ENCODE data around the gene SMOC2.

The SMOC2 gene

DNA sequence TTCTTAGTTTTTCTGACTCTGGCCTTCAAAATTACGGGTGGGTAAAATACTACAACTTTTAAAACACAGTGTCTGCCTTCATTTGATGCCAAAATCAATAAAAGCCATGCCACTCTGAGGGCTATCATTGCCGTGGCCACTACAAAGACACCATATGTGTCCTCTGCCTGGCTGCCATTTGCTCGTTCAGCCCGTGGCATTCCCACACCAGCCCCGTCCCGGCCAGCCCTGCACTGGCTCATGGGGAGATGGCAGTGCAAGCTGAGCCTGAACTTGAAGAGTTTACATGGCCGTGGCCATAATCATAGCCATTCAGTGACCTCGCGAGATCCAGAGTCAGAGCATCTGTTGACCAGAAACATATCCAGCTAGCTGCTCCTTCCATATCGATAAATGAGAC, 79.2 kb downstream of the SMOC2 start:
- Mint-ChIP-seq H3K4me1 (no peaks in the 10 kb centered on the region), H3K27ac (no peak overlapping the region), H3K27me3 (no peaks in the 10 kb centered on the region), H3K36me3 (no peaks in the 10 kb centered on the region), H3K4me3 (no peak overlapping the region), H3K9me3 (no peaks in the 10 kb centered on the region)
- no peak for DNase-seq
- CTCF ChIA-PET = no interaction called here

DNA sequence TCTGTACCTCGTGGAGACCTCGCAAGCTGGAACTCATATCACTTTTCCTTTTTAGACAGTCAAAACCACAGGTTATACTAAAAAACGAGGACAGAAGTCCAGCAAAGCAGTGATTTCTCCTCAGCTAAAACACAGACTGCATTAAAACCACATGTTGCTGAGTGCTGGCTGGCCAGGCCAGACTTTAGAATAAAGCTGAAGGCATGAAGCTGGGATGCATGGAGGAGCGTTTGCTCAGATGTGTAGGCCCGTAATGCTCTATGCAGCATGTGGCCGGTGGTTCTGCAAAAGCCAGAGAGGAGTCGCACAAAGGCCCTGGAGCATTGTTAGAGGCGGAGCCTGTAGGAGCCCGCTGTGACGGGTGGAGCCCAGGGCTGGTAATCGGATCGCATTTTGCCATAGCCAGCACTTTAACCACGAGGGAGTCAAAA, 83.6 kb downstream of the SMOC2 start:
- Mint-ChIP-seq H3K4me1 (no peaks in the 10 kb centered on the region), H3K36me3 (no peaks in the 10 kb centered on the region), H3K9me3 (no peaks in the 10 kb centered on the region), H3K27ac (no peak overlapping the region), H3K27me3 (no peaks in the 10 kb centered on the region), H3K4me3 (no peak overlapping the region)
- DNase-seq = no peak
- CTCF ChIA-PET = no interaction called here

DNA sequence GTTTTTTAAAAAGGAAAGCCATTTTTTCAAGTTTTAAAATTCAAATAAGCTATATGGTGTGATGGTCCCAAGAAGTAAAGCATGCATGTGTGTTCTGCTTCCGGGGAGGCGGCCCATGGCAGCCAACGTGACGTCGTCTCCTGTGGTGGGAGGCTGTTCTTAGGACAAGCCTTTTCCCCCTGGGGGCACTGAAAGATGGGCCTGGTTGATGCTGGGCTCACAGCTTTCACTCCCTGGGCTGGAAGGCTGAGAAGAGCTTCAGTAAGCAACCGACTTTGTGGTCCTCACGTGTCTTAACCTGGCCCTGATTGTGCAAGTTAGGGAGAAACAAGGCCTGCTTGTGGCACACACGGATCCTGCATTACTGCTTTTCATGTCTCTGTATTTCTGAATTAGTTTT, 84.1 kb downstream of the SMOC2 start:
- Mint-ChIP-seq H3K36me3 (no peaks in the 10 kb centered on the region), H3K27me3 (no peaks in the 10 kb centered on the region), H3K4me1 (no peaks in the 10 kb centered on the region), H3K9me3 (no peaks in the 10 kb centered on the region), H3K27ac (no peak overlapping the region), H3K4me3 (no peak overlapping the region)
- CTCF ChIA-PET = interaction anchor here (0.7 kb wide), 1 partner anchor 191 kb away, joined by 3 read pairs; no protein-coding TSS in a partner anchor
- no peak for DNase-seq

DNA sequence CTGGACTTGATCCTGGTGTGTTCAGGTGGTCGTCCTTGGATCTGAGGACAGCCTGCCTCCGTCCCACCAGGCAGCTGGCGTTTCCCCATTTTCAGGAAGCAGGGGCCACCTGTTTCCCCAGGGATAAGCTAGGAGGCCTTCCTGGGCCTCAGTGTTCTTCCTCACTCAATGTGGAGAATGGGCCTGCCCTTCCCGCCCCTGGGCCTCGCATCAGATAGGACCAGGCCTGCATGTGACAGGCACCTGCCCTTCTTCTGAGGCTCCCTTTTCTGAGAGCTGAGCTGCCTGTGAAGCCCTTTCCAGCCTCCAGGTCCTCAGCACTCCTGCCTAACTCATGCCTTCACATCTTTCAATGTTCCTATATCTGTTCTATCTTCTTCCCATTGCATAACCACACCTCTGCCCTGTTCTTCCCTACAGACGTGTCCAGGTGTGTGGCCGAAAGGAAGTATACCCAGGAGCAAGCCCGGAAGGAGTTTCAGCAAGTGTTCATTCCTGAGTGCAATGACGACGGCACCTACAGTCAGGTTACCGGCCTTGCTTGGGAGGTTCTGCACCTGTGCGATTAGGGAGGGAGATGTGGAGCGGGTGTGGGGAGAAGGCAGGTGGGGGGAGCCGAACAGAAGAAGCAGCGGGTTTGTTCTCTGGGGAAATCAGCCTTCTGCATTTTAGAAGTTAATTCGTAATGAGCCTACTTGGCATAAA, 85.1 kb downstream of the SMOC2 start:
- CTCF ChIA-PET = interaction anchor here (0.7 kb wide), 1 partner anchor 190 kb away, joined by 3 read pairs; no protein-coding TSS in a partner anchor
- Mint-ChIP-seq H3K27ac (no peak overlapping the region), H3K4me3 (no peak overlapping the region), H3K27me3 (peaks cover 5% of the 10 kb centered on the region), H3K9me3 (no peaks in the 10 kb centered on the region), H3K36me3 (no peaks in the 10 kb centered on the region), H3K4me1 (no peaks in the 10 kb centered on the region)
- DNase-seq = no peak

DNA sequence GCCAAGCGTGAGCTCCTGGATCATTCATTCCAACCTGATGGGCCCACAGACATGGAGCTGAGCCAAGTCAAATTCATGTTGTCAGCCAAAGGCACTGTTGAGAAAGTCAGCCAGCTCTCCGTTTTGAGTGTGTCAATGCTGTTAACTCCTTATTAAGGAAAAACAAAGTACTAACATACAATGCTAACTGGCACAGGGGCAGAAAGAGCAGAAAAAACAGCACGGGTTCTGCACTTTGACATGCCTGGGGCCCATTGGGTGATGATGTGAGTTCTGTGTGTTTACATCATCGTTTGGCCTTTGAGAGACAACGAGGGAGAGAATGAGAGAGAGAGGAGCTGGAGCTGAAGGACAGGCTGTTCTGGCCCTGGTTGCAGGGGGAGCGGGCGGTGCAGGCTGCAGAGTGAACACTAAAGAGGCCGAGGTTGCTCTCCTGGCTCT, 85.9 kb downstream of the SMOC2 start:
- no peaks in the 10 kb centered on the region for H3K4me1 Mint-ChIP-seq
- CTCF ChIA-PET = no interaction called here
- DNase-seq = no peak
- H3K27ac Mint-ChIP-seq = no peak overlapping the region
- H3K36me3 Mint-ChIP-seq = no peaks in the 10 kb centered on the region
- H3K4me3 Mint-ChIP-seq = no peak overlapping the region
- no peaks in the 10 kb centered on the region for H3K9me3 Mint-ChIP-seq
- H3K27me3 Mint-ChIP-seq = peaks cover 5% of the 10 kb centered on the region

GRCh38 chr6:168527451-168528210, 86.6 kb downstream of the SMOC2 start:
- H3K27ac Mint-ChIP-seq = no peak overlapping the region
- no peaks in the 10 kb centered on the region for H3K9me3 Mint-ChIP-seq
- DNase-seq = no peak
- H3K36me3 Mint-ChIP-seq = no peaks in the 10 kb centered on the region
- H3K4me1 Mint-ChIP-seq = no peaks in the 10 kb centered on the region
- peaks cover 5% of the 10 kb centered on the region for H3K27me3 Mint-ChIP-seq
- H3K4me3 Mint-ChIP-seq = no peak overlapping the region
- CTCF ChIA-PET = no interaction called here

DNA sequence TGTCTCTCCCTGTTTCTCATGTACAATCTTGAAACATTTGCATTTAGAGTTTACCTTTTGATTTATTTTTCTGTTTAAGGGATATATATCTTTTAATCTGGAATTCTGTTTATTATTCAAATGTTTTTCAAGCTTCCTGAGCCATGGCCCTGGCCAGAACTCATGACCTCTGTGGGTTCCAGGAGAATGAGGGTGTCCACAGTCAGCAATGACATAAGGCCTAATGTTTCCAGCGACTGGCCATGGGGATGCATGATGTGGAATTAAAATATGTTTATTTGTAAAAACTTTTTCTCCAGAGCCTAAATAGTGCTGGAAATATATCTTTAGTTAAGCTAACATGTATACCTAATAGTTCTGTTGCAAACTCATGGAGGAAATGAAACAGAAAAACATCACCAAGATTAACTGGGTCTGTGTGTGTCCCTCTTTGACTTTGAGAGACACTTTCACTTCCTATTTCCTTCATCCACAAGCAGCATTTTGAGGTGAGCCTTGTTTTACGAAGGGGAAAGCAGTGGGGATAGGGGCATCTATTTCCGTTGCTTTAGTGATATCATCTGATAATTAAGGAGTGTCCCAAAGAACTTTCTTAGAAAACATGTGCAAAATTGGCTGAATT, 87.6 kb downstream of the SMOC2 start:
- Mint-ChIP-seq H3K4me3 (no peak overlapping the region), H3K27me3 (peaks cover 5% of the 10 kb centered on the region), H3K27ac (no peak overlapping the region), H3K4me1 (no peaks in the 10 kb centered on the region), H3K36me3 (no peaks in the 10 kb centered on the region), H3K9me3 (no peaks in the 10 kb centered on the region)
- no peak for DNase-seq
- CTCF ChIA-PET = interaction anchor here (0.7 kb wide), 1 partner anchor 158 kb away, joined by 3 read pairs; no protein-coding TSS in a partner anchor

GRCh38 chr6:168529214-168529613, 88.2 kb downstream of the SMOC2 start:
- Mint-ChIP-seq H3K27ac (no peak overlapping the region), H3K36me3 (no peaks in the 10 kb centered on the region), H3K4me3 (no peak overlapping the region), H3K9me3 (no peaks in the 10 kb centered on the region), H3K4me1 (no peaks in the 10 kb centered on the region), H3K27me3 (peaks cover 5% of the 10 kb centered on the region)
- DNase-seq = no peak
- CTCF ChIA-PET = interaction anchor here (0.7 kb wide), 1 partner anchor 159 kb away, joined by 3 read pairs; no protein-coding TSS in a partner anchor

DNA sequence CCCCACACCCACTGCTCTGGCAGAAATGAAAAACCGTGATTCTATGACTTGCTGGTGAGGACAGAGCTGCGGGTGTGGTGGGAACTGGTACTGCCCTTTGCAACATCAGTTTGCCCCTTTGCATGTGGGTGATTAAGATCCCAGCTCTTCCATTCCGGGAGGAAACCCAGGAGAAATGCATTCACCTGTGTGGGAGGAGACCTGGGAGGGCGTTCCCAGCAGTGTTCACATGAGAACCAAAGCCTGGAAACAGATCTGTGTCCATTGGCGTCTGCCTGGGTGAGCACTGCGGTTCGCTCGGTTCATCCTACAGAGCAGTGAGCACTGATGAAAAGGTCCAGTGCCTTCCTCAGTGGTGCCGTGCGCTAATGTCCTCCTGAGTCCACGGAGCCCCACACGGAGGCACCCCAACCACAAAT, 89.7 kb downstream of the SMOC2 start:
- CTCF ChIA-PET = no interaction called here

DNA sequence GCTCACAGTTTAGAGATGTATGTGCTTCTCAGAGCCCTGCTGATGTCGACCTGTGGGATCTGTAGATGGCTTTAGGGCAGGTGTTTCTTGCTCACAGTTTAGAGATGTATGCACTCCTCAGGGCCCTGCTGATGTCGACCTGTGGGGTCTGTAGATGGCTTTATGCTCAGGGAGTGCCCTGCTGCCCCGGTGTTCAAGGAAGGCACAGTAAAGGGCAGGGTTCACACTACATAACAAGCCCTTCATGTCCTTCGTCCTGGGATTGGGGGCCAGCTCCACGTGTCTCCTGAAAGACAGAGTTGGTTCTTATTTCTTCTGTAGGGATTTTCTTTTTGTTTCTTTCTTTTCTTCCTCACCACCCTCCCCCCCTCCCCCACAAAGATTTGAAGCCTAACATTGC, 91.1 kb downstream of the SMOC2 start:
- Mint-ChIP-seq H3K4me1 (no peaks in the 10 kb centered on the region), H3K27me3 (peaks cover 5% of the 10 kb centered on the region), H3K27ac (no peak overlapping the region), H3K36me3 (no peaks in the 10 kb centered on the region), H3K9me3 (no peaks in the 10 kb centered on the region), H3K4me3 (no peak overlapping the region)
- no peak for DNase-seq
- CTCF ChIA-PET = no interaction called here

More for the DNA sequence above, 89.7 kb downstream of the SMOC2 start:
- Mint-ChIP-seq H3K36me3 (no peaks in the 10 kb centered on the region), H3K4me1 (no peaks in the 10 kb centered on the region), H3K27ac (no peak overlapping the region), H3K27me3 (peaks cover 5% of the 10 kb centered on the region), H3K9me3 (no peaks in the 10 kb centered on the region), H3K4me3 (no peak overlapping the region)
- no peak for DNase-seq

GRCh38 chr6:168533414-168533813, 92.4 kb downstream of the SMOC2 start:
- Mint-ChIP-seq H3K4me1 (no peaks in the 10 kb centered on the region), H3K27ac (no peak overlapping the region), H3K36me3 (no peaks in the 10 kb centered on the region), H3K27me3 (peaks cover 5% of the 10 kb centered on the region), H3K4me3 (no peak overlapping the region), H3K9me3 (no peaks in the 10 kb centered on the region)
- CTCF ChIA-PET = no interaction called here
- no peak for DNase-seq

DNA sequence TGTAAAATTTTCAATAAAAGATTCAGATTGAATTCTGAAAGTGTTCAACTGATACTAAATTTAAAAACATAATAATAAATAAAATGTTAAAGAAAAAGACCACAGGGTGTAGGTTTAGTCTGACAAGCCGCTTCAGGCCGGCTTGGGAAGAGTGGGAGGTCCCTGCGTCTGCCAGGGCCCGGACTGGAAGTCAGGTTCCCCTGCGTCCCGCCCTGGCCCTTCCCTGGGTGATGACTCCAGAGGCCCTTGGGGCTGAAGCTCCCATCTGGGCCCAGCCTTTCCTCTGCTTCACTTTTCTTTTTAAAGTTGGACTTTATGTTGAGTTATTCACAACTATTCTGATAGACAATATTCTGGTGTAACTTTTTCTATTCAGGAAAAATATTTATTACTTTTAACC, 93.3 kb downstream of the SMOC2 start:
- Mint-ChIP-seq H3K4me1 (no peaks in the 10 kb centered on the region), H3K27me3 (peaks cover 6% of the 10 kb centered on the region), H3K4me3 (no peak overlapping the region), H3K27ac (no peak overlapping the region), H3K9me3 (no peaks in the 10 kb centered on the region), H3K36me3 (no peaks in the 10 kb centered on the region)
- DNase-seq = no peak
- CTCF ChIA-PET = no interaction called here

DNA sequence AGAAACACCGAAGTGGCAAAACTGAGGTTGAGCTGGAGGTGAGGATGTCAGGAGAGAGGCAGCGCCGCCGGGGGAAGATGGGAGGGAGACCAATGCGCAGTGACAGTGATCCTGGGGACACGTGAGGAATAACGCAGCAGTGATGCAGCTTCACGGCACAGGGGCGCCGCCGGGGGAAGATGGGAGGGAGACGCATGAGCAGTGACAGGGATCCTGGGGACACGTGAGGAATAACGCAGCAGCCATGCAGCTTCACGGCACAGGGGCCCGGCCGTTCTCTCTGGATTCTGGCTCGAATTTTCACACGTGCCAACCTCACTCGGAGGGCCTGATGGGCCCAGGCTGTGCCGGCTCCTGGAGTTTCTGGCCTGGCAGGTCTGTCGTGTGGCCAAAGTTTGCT, 94.7 kb downstream of the SMOC2 start:
- DNase-seq = no peak
- no peak overlapping the region for H3K4me3 Mint-ChIP-seq
- CTCF ChIA-PET = no interaction called here
- H3K9me3 Mint-ChIP-seq = no peaks in the 10 kb centered on the region
- H3K27me3 Mint-ChIP-seq = peaks cover 6% of the 10 kb centered on the region
- H3K36me3 Mint-ChIP-seq = no peaks in the 10 kb centered on the region
- H3K4me1 Mint-ChIP-seq = no peaks in the 10 kb centered on the region
- no peak overlapping the region for H3K27ac Mint-ChIP-seq

- no peak for DNase-seq
- Mint-ChIP-seq H3K36me3 (no peaks in the 10 kb centered on the region), H3K4me3 (no peak overlapping the region), H3K4me1 (no peaks in the 10 kb centered on the region), H3K27ac (no peak overlapping the region), H3K27me3 (peaks cover 3% of the 10 kb centered on the region), H3K9me3 (no peaks in the 10 kb centered on the region)
- CTCF ChIA-PET = no interaction called here
Observed at GRCh38 chr6:168536196-168536595, 95.2 kb downstream of the SMOC2 start.
